GM06990 (cell line): ENCODE data around the gene IKZF4.

Experiments used
- DNase-seq: peaks from one replicate; pipeline ENCODE4 v3.0.0-alpha.2; 2011; ENCODE audit not compliant: insufficient read length; ENCODE audit errors: extremely low read depth
- H3K27me3 ChIP-seq: replicated peaks from 2 replicates; pipeline ENCODE4 v1.6.0; 2011; ENCODE audit warnings: low read length; ENCODE audit not compliant: control insufficient read depth, insufficient read depth
- H3K36me3 ChIP-seq: 2 replicates; pipeline ENCODE4 v1.5.1; 2011; ENCODE audit warnings: low read length; ENCODE audit not compliant: control insufficient read depth, insufficient read depth
- H3K4me3 ChIP-seq: replicated peaks from 2 replicates; pipeline ENCODE4 v1.5.1; 2011; ENCODE audit warnings: low read depth, mild to moderate bottlenecking, control low read depth, low read length
- CTCF ChIP-seq: IDR thresholded peaks from 2 replicates; pipeline ENCODE4 v1.5.1; 2011; ENCODE audit warnings: low read length, control low read depth, mild to moderate bottlenecking, inconsistent platforms; ENCODE audit not compliant: insufficient read depth, poor library complexity, severe bottlenecking

IKZF4 gene

GRCh38 chr12:56029166-56029519 lies 8.3 kb downstream of the IKZF4 start:
- no peak for TF ChIP-seq CTCF
- Histone ChIP-seq H3K4me3 (no peak overlapping the region), H3K36me3 (no peaks in the 10 kb centered on the region), H3K27me3 (no peaks in the 10 kb centered on the region)
- no peak for DNase-seq

- no peak for DNase-seq
- Histone ChIP-seq H3K27me3 (no peaks in the 10 kb centered on the region), H3K36me3 (no peaks in the 10 kb centered on the region; the same call in 1 of the 2 replicates), H3K4me3 (no peak overlapping the region)
- peak; percentile 73 for TF ChIP-seq CTCF
Measured at GRCh38 chr12:56029666-56030293, 8.9 kb downstream of the IKZF4 start.

GRCh38 chr12:56031987-56032386 lies 11.1 kb downstream of the IKZF4 start:
- no peak overlapping the region for H3K4me3 ChIP-seq
- peaks cover 2% of the 10 kb centered on the region for H3K36me3 ChIP-seq
- DNase-seq, result no peak
- TF ChIP-seq CTCF, result no peak
- no peaks in the 10 kb centered on the region for H3K27me3 ChIP-seq

- TF ChIP-seq CTCF, result no peak
- H3K36me3 ChIP-seq, result peaks cover 2% of the 10 kb centered on the region
- H3K4me3 ChIP-seq, result no peak overlapping the region
- no peak for DNase-seq
- H3K27me3 ChIP-seq, result no peaks in the 10 kb centered on the region
Measured at GRCh38 chr12:56034586-56035332, 13.9 kb downstream of the IKZF4 start.

- no peak for TF ChIP-seq CTCF
- no peak for DNase-seq
- Histone ChIP-seq H3K27me3 (no peaks in the 10 kb centered on the region), H3K36me3 (peaks cover 2% of the 10 kb centered on the region), H3K4me3 (no peak overlapping the region)
Measured at GRCh38 chr12:56037161-56037560, 16.3 kb downstream of the IKZF4 start.
